Hematopoietic multipotent progenitor cell treated with erythropoietin and hydrocortisone succinate and interleukin-3 and kit ligand, for 8 days (in vitro differentiated cells): ENCODE measurements around the gene NCSTN.
A peak's percentile ranks its signal among the peaks of the same experiment; 100 is the strongest.

Experiments used
- DNase-seq: peaks from one replicate; pipeline ENCODE4 v3.0.0-alpha.2; 2015

Gene NCSTN

GRCh38 chr1:160342953-160343869 is at the start of gene NCSTN, which contains the start of gene COPA:
Gene NCSTN, plus strand, starts transcription at chr1:160343383. Its CDS starts 14 bp downstream, at chr1:160343397.
Gene COPA, minus strand, starts transcription at chr1:160343250. Its CDS starts 80 bp downstream, at chr1:160343170.
- DNase-seq = peak; percentile 95

- DNase-seq = no peak
Measured at GRCh38 chr1:160296036-160296435, 47.1 kb upstream of the NCSTN start.

- DNase-seq = no peak
Measured at GRCh38 chr1:160300173-160300572, 43.0 kb upstream of the NCSTN start.

GRCh38 chr1:160307118-160307791 is 35.9 kb upstream of the NCSTN start:
- DNase-seq = no peak

GRCh38 chr1:160308451-160309184 is 34.6 kb upstream of the NCSTN start:
- DNase-seq = no peak

GRCh38 chr1:160309185-160309557 is 34.0 kb upstream of the NCSTN start:
- no peak for DNase-seq

GRCh38 chr1:160309571-160309970 is 33.6 kb upstream of the NCSTN start:
- DNase-seq = no peak

GRCh38 chr1:160315359-160315758 is 27.8 kb upstream of the NCSTN start:
- DNase-seq = no peak

- DNase-seq = no peak
Measured at GRCh38 chr1:160322831-160323230, 20.4 kb upstream of the NCSTN start.

GRCh38 chr1:160325252-160325651 is 17.9 kb upstream of the NCSTN start:
- DNase-seq = no peak

- DNase-seq = peak; percentile 79
Measured at GRCh38 chr1:160326418-160326817, 16.8 kb upstream of the NCSTN start.

GRCh38 chr1:160328184-160328583 is 15.0 kb upstream of the NCSTN start:
- no peak for DNase-seq

GRCh38 chr1:160330119-160330518 is 13.1 kb upstream of the NCSTN start:
- DNase-seq = no peak

GRCh38 chr1:160332516-160332915 is 10.7 kb upstream of the NCSTN start:
- no peak for DNase-seq

- no peak for DNase-seq
Measured at GRCh38 chr1:160338580-160338979, 4.6 kb upstream of the NCSTN start.

GRCh38 chr1:160340146-160340545 is 3.0 kb upstream of the NCSTN start:
- no peak for DNase-seq

- no peak for DNase-seq
Measured at GRCh38 chr1:160340866-160341265, 2.3 kb upstream of the NCSTN start.

- DNase-seq = peak; percentile 34
Measured at GRCh38 chr1:160342526-160342925, 657 bp upstream of the NCSTN start.

GRCh38 chr1:160344241-160344640 is 1.1 kb downstream of the NCSTN start:
- DNase-seq = no peak

- no peak for DNase-seq
Measured at GRCh38 chr1:160344936-160345335, 1.8 kb downstream of the NCSTN start.

- DNase-seq = no peak
Measured at GRCh38 chr1:160346463-160346862, 3.3 kb downstream of the NCSTN start.

GRCh38 chr1:160346958-160347357 is 3.8 kb downstream of the NCSTN start:
- DNase-seq = peak; percentile 22

- DNase-seq = no peak
Measured at GRCh38 chr1:160351629-160352028, 8.4 kb downstream of the NCSTN start.
